OCI-LY3 (cell line): ENCODE data around the gene BCL7C.

ENCODE experiments used
- CTCF ChIP-seq: fragments of 200-600, 300-600 bp; sonication (generic); IDR thresholded peaks from 2 replicates; pipeline ENCODE4 v1.5.1; 2014; ENCODE audit warnings: antibody characterized with exemption, low read length, low read depth
- EZH2phosphoT487 ChIP-seq: fragments of 200-600 bp; shearing (Covaris generic); IDR thresholded peaks from 2 replicates; pipeline ENCODE4 v1.6.1; 2018; ENCODE audit warnings: antibody characterized with exemption, mixed run types, low read depth

- TF ChIP-seq CTCF (no peak), EZH2phosphoT487 (no peak)
Observed at GRCh38 chr16:30844346-30844670, 49.6 kb downstream of the BCL7C start.
